NCI-H146 treated with DMSO at 0.1 percent for 48 hours (cell line): ENCODE measurements around the gene ECEL1.
"Not testable (repeated sequence)": the region's sequence is repeated elsewhere in the genome, so short reads cannot be mapped to it uniquely, and the experiment has no call there.

Experiments
- DNase-seq: peaks from one replicate; lab custom pipeline; 2025; ENCODE audit not compliant: unreplicated experiment; lab: John Stamatoyannopoulos, UW

ECEL1 gene

DNA sequence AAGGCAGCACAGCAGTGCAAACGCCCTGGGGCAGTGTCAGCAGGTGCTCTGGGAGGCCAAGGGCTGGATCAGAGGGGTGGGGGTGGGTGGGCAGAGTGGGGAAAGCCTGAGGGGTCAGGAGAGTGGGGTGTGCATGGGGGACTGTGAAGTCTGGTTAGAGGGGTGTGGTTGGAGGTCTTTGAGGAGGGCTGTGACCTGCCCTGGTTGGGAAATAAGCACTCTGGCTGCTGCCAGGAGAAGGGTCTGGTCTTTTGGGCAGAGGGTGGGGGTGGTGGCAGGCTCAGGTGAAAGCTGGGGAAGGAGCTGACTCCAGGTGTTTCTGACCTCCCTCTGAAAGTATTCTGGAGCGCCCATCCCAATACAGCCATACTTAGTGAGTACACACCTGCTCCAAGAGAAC lies 27.5 kb downstream of the ECEL1 start:
- DNase-seq = no peak

DNA sequence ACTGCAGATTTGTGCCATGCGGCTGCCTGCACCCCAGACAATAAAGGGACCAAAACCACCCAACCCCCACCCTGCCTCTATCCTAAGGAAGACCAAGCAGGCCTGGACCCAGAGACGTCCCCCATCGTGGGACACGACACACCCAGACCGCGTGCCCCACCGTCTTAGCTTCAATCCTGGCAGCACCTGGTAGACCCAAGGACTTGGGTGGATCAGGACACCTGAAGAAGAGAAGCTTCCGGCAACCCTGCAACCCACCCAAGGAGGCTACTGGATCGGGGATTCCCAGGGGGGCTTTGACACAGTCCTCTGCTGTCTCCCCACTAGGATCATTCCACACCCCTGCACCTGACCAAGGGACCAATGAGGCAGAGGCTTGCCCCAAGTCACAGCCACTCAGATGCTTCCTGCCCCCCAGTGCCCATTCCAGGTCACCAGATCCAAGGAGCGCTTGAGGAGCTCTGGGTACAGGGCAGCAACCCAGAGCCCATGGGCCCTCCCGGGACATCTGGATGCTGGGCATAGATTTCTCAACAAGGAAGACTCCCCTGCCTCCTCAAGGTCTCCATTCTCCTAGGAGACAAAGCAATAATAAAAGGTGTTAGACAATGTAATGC lies 28.1 kb downstream of the ECEL1 start:
- no peak for DNase-seq

DNA sequence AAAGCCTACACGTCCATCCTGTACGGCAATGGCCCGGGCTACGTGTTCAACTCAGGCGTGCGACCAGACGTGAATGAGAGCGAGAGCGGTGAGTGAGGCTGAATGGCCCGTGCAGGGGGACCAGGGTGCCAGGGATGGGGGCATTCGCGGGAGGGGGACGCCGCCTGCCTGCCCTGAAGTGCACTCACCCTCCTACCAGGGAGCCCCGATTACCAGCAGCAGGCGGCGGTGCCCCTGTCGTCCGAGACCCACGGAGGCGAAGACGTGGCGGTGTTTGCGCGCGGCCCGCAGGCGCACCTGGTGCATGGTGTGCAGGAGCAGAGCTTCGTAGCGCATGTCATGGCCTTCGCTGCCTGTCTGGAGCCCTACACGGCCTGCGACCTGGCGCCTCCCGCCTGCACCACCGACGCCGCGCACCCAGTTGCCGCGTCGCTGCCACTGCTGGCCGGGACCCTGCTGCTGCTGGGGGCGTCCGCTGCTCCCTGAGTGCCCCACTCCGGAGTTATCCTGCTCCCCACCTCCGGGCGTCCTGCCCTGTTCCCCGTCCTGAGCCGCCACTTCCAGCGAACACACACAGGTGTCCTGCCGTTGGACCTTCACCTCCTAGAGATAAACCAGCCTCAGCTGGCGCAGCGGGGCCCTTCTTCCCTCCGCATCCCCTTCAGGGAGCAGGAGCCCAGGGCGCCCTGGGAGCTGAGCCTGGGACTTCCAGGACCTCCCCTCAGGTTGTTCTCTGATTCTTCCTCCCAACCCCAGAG lies 28.8 kb downstream of the ECEL1 start:
- DNase-seq = no peak

DNA sequence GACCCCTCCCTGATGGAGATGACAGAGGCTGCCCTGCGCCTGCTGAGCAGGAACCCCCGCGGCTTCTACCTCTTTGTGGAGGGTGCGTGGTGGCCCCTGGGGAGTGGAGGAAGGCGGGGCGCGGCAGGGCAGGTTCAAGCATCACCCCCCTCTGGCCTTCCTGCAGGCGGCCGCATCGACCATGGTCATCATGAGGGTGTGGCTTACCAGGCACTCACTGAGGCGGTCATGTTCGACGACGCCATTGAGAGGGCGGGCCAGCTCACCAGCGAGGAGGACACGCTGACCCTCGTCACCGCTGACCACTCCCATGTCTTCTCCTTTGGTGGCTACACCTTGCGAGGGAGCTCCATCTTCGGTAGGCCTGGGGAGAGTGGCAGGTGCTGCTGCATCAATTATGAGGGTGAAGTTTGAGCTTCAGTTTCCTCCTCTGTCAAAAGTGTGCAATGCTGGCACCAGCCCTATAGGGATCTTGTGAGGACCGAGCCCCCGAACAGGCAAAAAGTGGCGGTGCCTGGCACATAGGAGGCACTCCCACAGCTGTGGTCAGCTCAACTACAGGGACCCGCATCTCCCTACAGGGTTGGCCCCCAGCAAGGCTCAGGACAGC lies 29.5 kb downstream of the ECEL1 start:
- DNase-seq = no peak

DNA sequence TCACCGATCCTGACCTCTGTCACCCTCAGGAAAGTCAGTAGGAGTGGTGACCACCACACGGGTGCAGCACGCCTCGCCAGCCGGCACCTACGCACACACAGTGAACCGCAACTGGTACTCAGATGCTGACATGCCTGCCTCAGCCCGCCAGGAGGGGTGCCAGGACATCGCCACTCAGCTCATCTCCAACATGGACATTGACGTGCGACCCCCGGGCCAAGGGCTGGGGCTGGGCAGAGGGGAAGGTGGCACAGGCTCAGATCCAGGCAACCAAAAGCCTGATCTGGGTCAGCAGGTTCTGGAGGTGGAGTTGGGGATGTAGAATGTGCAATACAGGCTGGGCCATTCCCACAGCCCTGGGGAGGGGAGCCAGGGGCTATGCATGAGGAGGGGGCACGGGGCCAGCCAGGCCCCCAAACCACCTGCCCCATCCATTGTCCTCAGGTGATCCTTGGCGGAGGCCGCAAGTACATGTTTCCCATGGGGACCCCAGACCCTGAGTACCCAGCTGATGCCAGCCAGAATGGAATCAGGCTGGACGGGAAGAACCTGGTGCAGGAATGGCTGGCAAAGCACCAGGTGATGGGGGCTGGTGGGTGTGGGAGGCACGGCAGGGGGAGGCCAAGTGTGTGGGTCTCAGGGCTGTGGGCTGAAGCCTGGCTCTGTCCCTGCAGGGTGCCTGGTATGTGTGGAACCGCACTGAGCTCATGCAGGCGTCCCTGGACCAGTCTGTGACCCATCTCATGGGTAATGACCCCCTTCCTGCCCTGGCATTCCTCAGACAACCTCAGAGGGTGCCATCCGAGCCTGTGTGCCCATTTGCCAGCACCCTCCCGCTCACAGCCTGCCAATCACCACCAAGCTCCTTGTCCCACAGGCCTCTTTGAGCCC lies 30.3 kb downstream of the ECEL1 start:
- DNase-seq = no peak

DNA sequence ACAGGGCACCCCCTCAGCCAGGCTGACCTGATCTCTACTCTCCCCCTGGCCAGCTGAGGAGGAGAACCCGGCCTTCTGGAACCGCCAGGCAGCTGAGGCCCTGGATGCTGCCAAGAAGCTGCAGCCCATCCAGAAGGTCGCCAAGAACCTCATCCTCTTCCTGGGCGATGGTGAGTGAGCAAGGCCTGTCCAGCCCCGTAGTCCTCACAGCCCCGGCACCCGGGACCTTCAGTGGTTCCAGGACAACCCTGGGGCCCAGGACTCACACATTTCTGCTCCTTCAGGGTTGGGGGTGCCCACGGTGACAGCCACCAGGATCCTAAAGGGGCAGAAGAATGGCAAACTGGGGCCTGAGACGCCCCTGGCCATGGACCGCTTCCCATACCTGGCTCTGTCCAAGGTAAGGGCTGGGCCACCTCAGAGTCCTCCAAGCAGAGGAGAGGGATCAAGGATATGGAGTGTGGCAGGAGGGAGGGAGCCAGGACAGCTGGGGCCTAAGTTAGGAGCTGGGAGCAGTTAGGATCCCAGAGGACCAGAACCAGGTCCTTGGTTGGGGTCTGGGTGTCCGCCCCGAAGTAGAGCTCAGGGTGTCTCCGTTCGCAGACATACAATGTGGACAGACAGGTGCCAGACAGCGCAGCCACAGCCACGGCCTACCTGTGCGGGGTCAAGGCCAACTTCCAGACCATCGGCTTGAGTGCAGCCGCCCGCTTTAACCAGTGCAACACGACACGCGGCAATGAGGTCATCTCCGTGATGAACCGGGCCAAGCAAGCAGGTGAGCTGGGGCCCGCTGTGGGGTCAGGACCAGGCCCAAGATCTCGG lies 31.1 kb downstream of the ECEL1 start:
- no peak for DNase-seq

DNA sequence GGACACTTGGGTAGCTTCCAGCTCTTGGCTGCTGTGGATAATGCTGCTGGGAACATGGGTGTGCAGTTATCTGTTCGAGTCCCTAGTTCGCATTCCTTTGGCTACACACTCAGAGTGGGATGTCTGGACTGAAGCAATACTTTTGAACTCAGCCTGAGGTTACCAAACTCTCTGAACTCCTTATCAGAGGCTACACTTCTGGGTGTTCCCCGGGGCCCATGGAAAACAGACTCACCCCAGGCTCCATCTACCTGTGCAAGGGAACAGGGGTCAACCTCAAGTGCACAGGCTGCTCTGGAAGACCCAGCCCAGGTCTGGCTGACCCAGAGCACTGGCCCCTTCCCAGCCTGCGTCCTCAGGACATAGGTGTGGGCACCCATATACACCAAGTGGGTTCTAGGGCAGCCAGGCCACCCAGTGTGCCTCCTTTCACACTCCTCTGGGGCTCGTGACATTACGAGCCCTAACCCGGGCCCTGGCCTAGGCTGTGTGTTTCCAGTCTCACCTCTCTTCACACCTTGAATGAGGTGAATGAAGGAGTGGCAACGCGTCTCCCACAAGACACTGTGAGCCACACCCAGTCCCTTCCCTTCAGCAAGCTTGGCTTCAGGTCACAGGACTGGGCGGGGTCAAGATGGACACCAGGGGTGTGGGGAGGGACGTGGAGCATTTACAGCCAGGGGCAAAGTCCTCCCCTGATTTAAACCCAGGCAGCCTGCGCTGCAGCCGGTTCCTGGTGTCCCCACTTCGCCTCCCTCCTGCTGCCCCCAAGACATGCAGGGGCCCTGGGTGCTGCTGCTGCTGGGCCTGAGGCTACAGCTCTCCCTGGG lies 32.0 kb downstream of the ECEL1 start, which contains the start of gene ALPI:
Gene ALPI, plus strand, starts transcription at position 728 of the 830 bp plus-strand sequence. Its CDS starts 47 bp downstream, at position 775.
- no peak for DNase-seq

DNA sequence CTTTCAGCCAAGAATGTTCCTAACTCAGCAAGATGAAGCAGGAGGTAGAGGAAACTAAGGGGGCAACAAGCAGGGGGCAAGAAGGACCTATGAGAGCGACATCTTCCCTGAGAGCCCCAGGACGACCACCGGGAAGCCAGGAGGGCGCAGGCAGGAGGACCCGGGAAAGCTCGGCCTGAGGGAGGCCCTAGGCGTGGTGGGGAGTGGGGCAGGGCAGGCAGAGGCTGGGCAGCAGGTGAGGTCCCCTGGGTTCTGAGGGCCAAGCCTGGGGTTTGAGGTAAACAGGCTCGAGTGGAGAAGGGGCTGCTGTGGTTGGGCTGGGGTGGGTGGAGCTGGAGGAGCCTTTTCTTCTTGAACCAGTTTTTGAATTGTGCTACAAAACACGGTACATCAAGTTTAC lies 33.0 kb downstream of the ECEL1 start:
- DNase-seq = no peak

DNA sequence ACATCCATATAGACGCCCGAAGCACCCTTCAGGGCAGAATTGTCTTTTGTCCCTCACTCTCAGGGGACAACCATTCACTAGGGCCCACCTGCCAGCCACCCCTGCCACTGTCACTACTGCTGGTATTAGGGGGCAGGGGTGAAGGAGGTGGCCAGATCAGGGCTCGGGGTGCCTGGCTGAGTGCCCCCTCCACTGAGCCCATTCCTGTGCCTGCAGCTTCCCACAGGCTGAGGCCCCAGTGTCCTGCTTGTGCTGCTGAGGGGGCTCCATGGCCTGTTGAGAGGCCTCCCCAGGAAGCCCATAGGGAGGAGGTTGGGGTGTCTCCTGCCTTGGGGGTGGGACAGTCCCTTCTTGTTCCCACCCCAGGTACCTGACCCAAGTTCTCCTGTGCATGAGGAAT lies 36.0 kb downstream of the ECEL1 start:
- not testable (repeated sequence) for DNase-seq

DNA sequence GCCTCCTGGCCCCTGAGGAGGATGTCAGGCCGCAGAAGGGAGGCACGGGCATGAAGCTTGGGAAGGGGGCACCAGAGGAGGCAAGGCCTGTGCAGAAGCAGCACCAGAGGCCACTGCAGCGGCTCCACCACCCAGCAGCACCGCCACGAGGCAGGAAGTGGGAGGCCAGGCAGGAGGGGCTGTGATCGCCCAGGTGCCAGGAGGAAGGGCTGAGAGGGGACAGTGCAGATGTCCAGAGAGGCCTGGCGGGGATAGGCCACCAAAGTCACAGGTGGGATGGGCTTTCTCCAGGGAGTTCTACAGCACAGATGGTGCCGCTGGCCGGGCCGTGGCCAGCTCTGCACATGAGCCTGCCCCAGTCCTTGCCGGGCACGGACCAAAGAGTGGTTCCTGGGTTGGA lies 37.7 kb downstream of the ECEL1 start:
- DNase-seq = no peak

DNA sequence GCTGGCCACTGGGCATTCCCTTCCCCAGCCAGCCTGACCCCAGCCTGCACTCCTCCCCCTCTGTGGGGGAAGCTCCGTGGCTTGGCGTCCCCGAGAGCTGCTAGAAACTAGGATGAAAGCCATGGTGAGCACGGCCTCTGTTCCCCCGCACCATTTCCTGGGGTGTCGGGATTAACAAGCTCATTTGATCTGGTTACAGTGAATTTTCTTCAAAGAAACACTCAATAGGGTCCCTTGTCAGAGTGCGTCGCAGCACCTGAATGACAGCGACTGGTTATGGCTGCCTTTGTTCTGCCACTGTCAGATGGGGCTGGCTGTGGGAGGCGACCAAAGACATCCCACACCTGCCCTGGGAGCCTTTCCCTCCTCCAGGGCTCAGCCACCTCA lies 39.3 kb downstream of the ECEL1 start:
- DNase-seq = no peak

DNA sequence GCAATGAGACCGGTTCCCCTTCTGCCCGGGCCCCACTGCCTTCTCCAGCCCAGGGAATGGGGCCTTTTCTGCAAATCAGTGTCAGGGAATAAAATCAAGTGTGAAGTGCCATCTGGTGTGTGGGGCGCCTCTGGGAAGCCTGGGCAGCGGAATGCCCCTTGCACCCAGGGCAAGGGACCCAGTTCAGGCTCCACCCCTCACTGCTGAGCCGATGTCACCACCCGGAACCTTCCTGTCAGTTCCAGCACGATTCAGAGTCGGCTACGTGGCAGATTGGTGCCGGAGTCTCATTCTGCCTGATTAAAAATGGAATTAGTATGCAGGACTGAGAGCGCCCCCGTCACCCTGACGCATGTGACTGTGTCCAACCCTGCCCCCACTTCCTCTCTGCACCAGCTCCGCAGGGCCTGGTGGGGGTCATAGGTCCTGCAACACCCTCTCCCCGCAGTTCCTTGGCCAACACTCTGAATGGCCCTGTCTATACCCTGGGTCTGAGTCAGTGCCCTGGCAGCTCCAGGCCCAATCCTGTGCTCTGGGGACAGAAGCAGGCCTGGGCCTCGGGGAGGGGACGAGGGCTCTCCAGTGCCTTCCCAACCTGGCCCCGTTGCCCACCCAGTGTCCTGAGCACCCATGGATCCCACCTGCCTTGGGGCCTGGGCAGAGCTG lies 39.9 kb downstream of the ECEL1 start:
- no peak for DNase-seq

DNA sequence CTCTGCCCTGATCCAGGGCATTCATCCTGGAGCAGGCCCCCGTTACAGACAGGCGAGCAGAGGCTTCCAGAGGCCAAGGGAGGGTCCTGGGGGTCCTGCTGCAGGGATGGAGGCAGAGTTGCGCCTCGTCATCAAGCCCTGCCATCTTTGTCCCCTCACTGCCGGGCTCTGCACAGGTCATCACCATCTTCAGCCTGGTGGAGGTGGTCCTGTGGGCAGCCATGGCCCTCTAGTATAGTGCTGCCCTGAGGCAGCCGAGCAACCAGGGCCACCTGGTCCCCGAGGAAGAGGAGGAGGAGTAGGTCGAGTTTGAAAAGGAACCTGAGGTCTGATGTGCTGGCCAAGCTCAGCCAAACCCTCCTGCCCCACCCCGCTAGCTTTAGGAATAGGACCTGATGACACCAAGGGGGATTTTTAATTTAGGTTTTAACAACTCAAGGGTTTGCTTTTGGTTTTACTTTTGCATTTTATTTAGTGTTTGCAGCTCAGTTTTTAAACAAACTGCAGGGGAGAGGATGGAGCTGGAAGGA lies 40.5 kb downstream of the ECEL1 start:
- no peak for DNase-seq

DNA sequence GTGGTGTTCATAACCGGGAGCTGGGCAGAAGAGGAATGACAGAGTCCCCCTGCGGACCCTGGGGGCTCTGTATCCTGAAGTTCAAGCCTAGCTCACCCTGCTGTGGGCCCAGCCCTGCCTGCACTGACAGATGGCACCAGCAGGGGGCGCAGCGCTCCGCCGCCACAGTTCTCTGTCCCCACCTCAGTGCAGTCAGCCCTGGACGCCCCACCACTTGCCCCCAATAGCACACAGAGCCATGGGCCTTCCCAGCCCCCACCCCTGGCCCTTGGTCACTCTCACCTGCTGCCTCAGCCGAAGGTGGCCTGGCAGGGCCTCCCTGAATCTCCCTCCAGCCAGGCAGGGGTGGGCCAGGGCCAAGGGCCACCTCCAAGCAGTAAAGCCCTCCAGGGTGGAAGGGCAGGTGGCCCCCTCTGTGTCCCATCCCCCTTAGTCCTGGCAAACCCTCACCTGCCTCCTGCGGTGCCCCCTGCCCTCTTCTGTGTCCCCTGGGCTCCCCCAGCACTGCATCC lies 41.3 kb downstream of the ECEL1 start:
- not testable (repeated sequence) for DNase-seq

DNA sequence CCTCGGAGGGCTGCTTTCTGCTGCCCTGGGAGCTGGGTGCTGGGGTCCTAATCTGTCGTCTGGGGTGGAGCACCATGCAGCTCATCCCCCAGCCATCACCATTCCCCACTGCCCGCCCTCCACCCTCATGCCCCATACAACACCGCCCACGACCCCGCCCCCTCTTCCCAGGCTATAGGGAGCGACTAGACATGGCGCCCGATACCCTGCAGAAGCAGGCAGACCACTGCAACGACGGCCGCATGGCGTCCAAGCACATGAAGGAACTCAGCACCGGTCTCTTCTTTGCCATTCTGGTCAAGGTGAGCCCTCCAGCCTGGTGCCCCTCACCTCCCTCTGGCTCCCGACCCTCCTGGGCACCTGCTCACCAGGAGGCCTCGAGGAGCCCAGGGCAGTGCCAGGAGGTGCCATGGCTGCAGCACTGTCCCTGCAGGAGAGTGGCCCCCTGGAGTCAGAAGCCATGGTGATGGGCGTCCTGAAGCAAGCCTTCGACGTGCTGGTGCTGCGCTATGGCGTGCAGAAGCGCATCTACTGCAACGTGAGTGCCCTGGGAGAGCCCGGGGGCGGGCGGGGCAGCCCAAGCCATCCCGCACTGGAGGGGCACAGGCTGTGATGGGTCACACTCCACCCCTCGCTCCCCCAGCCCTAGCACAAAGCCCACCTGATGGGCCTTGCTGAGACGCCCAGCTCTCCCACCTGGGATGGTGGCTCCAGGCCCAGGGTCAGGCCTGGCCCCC lies 42.3 kb downstream of the ECEL1 start:
- not testable (repeated sequence) for DNase-seq

DNA sequence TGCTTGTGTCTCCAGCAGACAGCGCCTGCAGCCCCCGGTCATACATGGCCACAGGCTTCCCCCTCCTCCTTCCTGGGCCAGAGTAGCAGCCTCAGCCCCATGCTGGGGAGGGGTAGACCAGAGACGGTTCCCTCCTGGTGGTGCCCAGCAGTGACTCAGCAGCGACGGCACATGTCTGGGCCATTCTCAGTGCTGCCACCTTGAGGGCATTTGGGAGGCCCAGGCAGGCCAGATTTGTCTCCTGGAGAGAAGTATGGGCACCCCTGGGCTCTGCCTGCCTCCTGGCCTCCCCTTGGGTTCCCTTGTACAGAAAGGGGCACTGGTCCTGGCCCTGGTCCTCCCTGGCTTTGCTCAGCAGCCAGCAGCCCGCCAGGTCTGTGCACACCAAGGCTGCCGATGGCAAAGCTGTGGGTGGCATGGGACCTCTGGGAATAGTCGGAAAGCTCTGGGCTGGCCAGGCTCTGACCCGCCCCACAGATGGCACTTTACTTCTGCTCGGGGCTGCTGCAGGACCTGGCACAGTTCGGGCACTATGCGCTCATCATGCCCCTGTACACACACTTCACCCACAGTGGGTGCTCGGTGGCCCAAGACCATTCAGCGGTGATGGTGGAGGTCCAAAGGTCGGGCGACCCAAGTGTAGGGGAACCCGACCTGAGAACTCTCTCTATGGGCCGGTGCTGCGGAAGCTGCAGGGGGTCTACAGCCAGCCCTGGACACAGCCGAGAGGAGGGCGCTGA lies 43.1 kb downstream of the ECEL1 start:
- DNase-seq = no peak
